Tibial nerve (tissue), 4 donors: Measurements from ENCODE around the gene COPS8. TPM values are rescaled to one million over a fixed set of nuclear protein-coding genes. Genes with fewer than 3 reads are reported as not detected.

Experiments used
- DNase-seq, 2 donors: peaks; one replicate each; pipeline ENCODE4 v3.0.0-alpha.2; 2019; ENCODE audit warnings: low spot score in 2 of 2
- H3K27ac ChIP-seq, 4 donors: fragments of 200-600 bp; sonication (generic) in 3 of 4; one replicate each; pipeline ENCODE4 v1.5.1; 2017 to 2019; ENCODE audit warnings: mild to moderate bottlenecking in 1 of 4
- H3K27me3 ChIP-seq, 2 donors: fragments of 200-600 bp; sonication (generic) in 1 of 2; one replicate each; pipeline versions ENCODE4 v1.5.1 to v1.6.0; 2017 to 2019
- H3K36me3 ChIP-seq, 3 donors: fragments of 200-600 bp; sonication (generic); one replicate each; pipeline ENCODE4 v1.5.1; 2018 to 2019
- H3K4me1 ChIP-seq, 4 donors: fragments of 200-600 bp; sonication (generic) in 3 of 4; one replicate each; pipeline ENCODE4 v1.5.1; 2017 to 2019
- H3K4me3 ChIP-seq, 4 donors: fragments of 200-600 bp; sonication (generic) in 3 of 4; one replicate each; pipeline ENCODE4 v1.5.1; 2017 to 2019; ENCODE audit warnings: mild to moderate bottlenecking in 1 of 4, moderate library complexity in 1 of 4
- H3K9me3 ChIP-seq, 4 donors: fragments of 200-600 bp; sonication (generic) in 3 of 4; one replicate each; pipeline ENCODE4 v1.5.1; 2017 to 2019
- EP300 ChIP-seq, 2 donors: sonication (generic); formaldehyde crosslinking; IDR thresholded peaks; one replicate each; pipeline ENCODE4 v1.6.1; 2017; ENCODE audit warnings: antibody characterized with exemption in 2 of 2, mild to moderate bottlenecking in 1 of 2
- POLR2A ChIP-seq, 2 donors: fragments of 450-650 bp; IDR thresholded peaks; one replicate each; pipeline ENCODE4 v1.6.1; 2017; ENCODE audit warnings: antibody characterized with exemption in 2 of 2, mild to moderate bottlenecking in 2 of 2, moderate library complexity in 2 of 2
- WGBS, 2 donors: methylation state at CpG; one replicate each; pipeline ENCODE4 v1.1.5; 2018; 5-methylcytosine and 5-hydroxymethylcytosine counted together
- total RNA-seq, 4 donors: library from RNA; depleted of rRNA; stranded (reverse); fragments of >200 nt; gene quantifications; one replicate each; pipeline ENCODE4 v1.1.0, GENCODE V29; 2016
- TF ChIP-seq, protein P1 (sequence below), 5 experiments: fragments of 200-600 bp in 3 of 5; fragments of 450-650 bp in 2 of 5; sonication (generic) in 3 of 5; IDR thresholded peaks; one replicate each; pipeline ENCODE4 v1.5.1; 2016 to 2019; ENCODE audit warnings: antibody characterized with exemption in 5 of 5, mild to moderate bottlenecking in 3 of 5, moderate library complexity in 2 of 5

The COPS8 gene
- total RNA-seq, 4 donors from 2014 or later: 69.6 to 93.1 (median 80.2) TPM

DNA sequence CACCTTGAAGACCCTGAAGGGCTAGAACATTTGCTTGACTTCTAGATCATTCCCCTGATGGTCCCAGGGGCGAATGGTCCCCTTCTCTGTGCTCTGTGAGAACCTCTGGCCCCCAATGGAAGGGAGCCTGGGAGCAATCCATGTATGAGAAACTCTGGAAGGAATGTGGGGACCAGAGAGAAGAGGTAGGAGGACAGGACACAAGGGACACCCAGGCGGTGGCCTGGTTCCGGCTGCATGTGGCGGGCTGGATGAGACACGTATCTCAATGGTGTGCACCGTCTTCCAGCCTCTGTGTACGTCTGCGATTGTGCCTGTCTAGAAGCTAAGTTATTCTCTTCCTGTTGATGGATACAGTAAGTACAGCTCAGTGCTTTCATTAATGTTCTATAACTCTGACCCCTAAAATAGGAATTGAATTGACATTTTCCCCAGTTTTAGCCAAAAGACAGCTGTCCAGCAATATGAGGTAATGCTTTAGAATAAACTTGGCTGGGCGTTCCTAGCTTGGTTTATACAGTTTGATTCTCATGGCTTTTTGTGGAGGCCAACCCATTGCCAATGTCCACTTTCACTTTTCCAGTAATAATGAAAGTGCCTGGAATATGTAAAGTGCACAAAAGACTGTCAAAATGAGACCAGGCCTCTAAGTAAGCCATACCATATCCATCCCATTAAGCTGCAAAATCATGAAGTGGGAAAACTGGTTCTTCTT, 30.1 kb upstream of the COPS8 start:
- no peak for DNase-seq
- Histone ChIP-seq H3K27me3 (no peaks in the 10 kb centered on the region), H3K36me3 (no peaks in the 10 kb centered on the region), H3K27ac (no peak overlapping the region), H3K9me3 (no peaks in the 10 kb centered on the region), H3K4me1 (peaks cover 0 to 11% (median 2%) of the 10 kb centered on the region in 4 donors), H3K4me3 (no peak overlapping the region)
- WGBS, 2 donors: 81 to 82% methylated on average over 9 of the region's 9 CpGs
- TF ChIP-seq POLR2A (IDR thresholded peaks at IDR 0.05): no peak
- TF ChIP-seq, protein P1, sequence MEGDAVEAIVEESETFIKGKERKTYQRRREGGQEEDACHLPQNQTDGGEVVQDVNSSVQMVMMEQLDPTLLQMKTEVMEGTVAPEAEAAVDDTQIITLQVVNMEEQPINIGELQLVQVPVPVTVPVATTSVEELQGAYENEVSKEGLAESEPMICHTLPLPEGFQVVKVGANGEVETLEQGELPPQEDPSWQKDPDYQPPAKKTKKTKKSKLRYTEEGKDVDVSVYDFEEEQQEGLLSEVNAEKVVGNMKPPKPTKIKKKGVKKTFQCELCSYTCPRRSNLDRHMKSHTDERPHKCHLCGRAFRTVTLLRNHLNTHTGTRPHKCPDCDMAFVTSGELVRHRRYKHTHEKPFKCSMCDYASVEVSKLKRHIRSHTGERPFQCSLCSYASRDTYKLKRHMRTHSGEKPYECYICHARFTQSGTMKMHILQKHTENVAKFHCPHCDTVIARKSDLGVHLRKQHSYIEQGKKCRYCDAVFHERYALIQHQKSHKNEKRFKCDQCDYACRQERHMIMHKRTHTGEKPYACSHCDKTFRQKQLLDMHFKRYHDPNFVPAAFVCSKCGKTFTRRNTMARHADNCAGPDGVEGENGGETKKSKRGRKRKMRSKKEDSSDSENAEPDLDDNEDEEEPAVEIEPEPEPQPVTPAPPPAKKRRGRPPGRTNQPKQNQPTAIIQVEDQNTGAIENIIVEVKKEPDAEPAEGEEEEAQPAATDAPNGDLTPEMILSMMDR (IDR thresholded peaks at IDR 0.05): no peak
- TF ChIP-seq EP300 (IDR thresholded peaks at IDR 0.05): no peak

DNA sequence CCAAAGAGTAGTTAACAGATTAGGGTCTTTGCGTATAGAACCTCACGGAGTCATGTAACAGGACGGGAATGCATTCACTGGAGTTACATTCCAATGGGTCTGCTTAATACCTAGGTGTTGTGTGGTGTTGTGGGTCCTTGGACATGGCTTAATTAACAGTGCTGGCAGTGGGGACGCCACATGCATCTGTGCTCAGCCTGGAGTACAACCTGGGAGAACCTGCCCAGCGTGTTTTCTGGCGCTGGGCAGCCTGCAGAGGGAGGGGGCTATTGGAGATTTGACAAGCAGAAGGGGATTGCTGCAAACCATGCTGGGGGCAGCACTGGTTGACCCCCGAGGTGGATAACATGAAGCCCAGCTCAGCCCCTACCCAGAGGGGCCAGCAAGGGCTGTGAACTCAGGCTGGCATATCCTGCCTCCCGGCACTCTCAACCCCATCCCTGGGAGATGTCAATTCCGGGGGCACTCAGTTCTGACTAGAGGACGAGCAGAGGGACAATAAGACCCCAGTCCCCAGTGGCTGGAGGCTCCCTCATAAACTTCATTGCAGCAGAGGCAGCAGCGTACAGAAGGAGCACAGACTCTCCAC, 29.3 kb upstream of the COPS8 start:
- Histone ChIP-seq H3K4me1 (peaks cover 0 to 17% (median 2%) of the 10 kb centered on the region in 4 donors), H3K27ac (no peak overlapping the region), H3K27me3 (no peaks in the 10 kb centered on the region), H3K36me3 (no peaks in the 10 kb centered on the region), H3K4me3 (no peak overlapping the region), H3K9me3 (no peaks in the 10 kb centered on the region)
- TF ChIP-seq POLR2A (IDR thresholded peaks at IDR 0.05) (no peak), EP300 (IDR thresholded peaks at IDR 0.05) (no peak)
- TF ChIP-seq, protein P1 (IDR thresholded peaks at IDR 0.05): no peak
- DNase-seq: no peak
- 89 to 91% methylated on average over 9 to 11 of the region's 11 CpGs for WGBS, 2 donors

DNA sequence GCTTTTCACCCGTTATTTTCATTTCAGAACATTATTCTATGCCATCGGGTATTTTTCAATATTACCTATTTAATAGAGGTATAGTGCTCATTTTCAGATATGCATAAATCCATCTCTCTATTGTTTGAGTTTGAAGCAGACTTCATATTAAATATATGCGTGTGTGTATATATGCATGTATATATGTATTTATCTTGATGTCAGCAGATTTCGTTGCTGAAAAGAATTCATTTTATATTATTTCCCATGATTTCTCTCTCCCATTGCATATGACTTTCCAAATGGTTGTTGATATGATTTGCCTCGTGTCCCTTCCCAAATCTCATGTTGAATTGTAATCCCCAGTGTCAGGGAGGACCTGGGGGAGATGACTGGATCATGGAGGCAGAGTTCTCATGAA, 28.6 kb upstream of the COPS8 start:
- Histone ChIP-seq H3K4me3 (no peak overlapping the region), H3K27me3 (no peaks in the 10 kb centered on the region), H3K36me3 (no peaks in the 10 kb centered on the region), H3K4me1 (peaks cover 0 to 17% (median 2%) of the 10 kb centered on the region in 4 donors), H3K27ac (no peak overlapping the region), H3K9me3 (no peaks in the 10 kb centered on the region)
- no peak for DNase-seq
- WGBS, 2 donors: 96 to 97% methylated on average over 5 of the region's 5 CpGs
- TF ChIP-seq, protein P1 (IDR thresholded peaks at IDR 0.05): no peak
- TF ChIP-seq POLR2A (IDR thresholded peaks at IDR 0.05): no peak
- no peak for TF ChIP-seq EP300 (IDR thresholded peaks at IDR 0.05)

DNA sequence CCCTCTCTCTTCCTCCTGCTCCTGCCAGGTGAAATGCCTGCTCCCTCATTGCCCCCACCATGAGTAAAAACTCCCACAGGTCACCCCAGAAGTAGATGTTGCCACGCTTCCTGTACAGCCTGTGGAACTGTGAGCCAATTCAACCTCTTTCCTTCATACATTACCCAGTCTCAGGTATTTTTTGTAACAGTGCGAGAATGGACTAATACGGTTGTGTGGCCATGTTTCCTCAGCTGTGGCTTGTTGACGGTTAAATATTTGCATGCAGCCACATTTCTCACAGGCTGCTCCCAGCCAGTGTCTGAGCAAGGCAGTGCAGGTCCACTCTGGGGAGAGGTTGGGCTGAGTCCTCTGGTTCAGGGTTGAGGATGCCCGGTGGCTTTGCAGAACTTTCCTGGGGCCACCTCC, 27.8 kb upstream of the COPS8 start:
- no peaks in the 10 kb centered on the region for H3K36me3 ChIP-seq
- no peak for DNase-seq
- no peak overlapping the region for H3K27ac ChIP-seq
- peaks cover 0 to 17% (median 2%) of the 10 kb centered on the region in 4 donors for H3K4me1 ChIP-seq
- no peak overlapping the region for H3K4me3 ChIP-seq
- no peaks in the 10 kb centered on the region for H3K9me3 ChIP-seq
- WGBS, 2 donors: 89% methylated on average over 5 of the region's 5 CpGs
- H3K27me3 ChIP-seq: no peaks in the 10 kb centered on the region
- no peak for TF ChIP-seq POLR2A (IDR thresholded peaks at IDR 0.05)
- no peak for TF ChIP-seq EP300 (IDR thresholded peaks at IDR 0.05)
- TF ChIP-seq, protein P1 (IDR thresholded peaks at IDR 0.05): no peak

DNA sequence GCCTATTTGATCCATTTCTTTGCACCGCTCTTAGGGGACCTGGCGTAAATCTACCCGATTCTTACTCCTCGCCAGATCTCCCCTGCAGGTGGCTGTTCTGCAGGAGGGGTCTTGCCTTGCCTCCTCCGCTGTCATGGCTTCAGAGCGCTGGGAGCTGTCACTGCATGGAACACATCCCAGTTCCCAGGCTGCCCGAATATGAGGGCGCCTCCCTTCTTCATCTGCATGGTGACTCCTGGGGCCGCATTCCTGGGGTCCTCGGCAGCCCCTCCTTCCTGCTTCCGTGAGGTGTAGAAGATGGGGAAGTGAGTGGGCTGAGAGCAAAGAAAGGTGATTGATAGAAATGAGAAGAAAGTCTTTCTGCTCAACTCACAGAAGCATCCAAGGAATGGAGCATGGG, 27.3 kb upstream of the COPS8 start:
- Histone ChIP-seq H3K9me3 (no peaks in the 10 kb centered on the region), H3K27me3 (no peaks in the 10 kb centered on the region), H3K27ac (no peak overlapping the region), H3K4me1 (peaks cover 0 to 17% (median 2%) of the 10 kb centered on the region in 4 donors), H3K36me3 (no peaks in the 10 kb centered on the region), H3K4me3 (no peak overlapping the region)
- DNase-seq: no peak
- TF ChIP-seq POLR2A (IDR thresholded peaks at IDR 0.05) (no peak), EP300 (IDR thresholded peaks at IDR 0.05) (no peak)
- TF ChIP-seq, protein P1 (IDR thresholded peaks at IDR 0.05): no peak
- WGBS, 2 donors: 87 to 95% methylated on average over 11 of the region's 11 CpGs
